Muscle of arm (tissue), 12 donors: Measurements from ENCODE around the gene FABP3. TPM values are rescaled to one million over a fixed set of nuclear protein-coding genes. Genes with fewer than 3 reads are reported as not detected.
"Not testable (repeated sequence)": the region's sequence is repeated elsewhere in the genome, so short reads cannot be mapped to it uniquely, and the experiment has no call there.

ENCODE experiments used
- DNase-seq: peaks from one replicate; pipeline ENCODE4 v3.0.0-alpha.2; 2013
- polyA plus RNA-seq, 12 donors: library from polyadenylated mRNA; unstranded; fragments of 120-200 nt; gene quantifications; one replicate each; pipeline ENCODE4 v1.2.1, GENCODE V29; 2013; ENCODE audit not compliant: insufficient read length in 12 of 12

The FABP3 gene
- polyA plus RNA-seq, 12 donors: 96.3 to 205 (median 159) TPM; not detected in 1

DNA sequence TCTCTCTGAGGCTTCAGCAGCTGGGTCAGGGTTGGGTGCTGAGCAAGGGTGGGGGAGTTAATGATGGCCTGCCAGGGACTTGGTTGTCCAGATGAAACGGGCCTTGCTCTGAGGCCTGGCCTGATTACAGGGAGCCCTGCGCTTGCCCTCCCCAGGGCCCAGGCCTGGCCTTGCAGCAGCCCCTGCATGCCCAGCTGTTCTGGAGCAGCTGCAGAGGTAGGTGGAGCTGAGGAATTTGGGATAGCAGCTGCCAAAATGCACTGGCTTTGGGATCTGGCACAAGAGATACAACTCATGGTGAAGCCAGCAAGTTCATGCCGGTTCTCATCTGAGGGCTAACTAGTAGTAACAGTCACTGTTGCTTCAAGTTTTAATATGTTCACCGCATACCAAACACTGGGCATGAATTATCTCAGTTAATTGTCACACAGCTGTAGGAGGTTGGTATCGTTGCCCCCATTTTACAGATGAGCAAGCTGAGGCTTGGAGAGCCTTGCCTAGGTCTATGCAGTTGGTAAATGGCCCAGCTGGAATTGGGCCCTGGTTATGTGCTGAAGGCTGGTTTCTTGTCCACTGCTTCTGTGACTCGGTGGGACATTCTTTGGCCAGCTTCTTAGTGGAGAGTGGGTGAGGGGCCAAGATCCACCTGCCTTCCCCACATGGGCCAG is 32.8 kb upstream of the FABP3 start:
- peak; percentile 44 for DNase-seq

DNA sequence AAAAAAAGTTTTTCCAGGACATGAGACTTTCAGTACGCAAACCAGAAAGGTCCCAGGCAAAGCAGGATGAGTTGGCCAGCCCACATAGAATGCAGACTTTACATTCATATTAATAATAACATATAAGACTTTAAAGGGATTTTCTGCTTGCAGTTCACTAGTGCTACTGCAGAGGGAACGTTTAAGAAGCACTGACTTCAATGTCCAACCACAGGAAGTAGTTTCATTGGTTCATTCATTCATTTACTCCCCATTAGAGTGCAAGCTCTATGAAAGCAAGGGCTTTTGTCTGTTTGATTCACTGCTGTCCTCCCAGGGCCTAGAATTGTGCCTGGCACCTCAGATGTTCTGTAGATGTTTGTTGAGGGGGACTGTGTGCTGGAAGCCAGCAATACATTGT is 28.4 kb upstream of the FABP3 start:
- no peak for DNase-seq

DNA sequence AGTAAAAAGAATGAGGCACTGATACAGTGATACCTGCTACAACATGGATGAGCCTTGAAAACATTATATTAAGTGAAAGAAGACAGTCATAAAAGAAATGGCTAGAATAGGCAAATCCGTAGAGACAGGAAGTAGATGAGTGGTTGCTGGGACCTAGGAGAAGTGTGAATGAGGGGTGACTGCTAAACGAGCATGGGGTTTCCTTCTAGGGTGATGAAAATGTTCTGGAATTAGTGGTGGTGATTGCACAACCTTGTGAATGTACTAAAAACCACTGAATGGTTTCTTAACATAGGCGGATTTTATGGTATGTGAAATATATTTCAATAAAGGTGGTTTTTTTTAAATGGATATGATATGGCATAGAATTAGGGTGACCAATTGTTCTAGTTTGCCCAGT is 27.5 kb upstream of the FABP3 start:
- DNase-seq: no peak

DNA sequence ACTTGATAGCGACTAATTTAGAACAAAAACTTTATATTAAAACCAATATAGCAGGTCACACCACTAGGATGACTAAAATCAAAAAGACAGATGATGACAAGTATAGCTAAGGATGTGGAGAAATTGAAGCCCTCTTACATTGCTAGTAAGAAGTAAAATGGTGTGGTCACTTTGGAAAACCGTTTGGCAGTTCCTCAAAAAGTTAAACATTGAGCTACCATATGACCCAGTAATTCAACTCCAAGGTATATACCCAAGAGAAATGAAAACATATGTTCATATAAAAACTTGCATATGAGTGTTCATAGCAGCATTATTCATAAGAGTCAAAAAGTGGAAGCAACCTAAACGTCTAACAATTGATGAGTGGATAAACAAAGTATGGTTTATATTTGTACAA is 27.1 kb upstream of the FABP3 start:
- no peak for DNase-seq

DNA sequence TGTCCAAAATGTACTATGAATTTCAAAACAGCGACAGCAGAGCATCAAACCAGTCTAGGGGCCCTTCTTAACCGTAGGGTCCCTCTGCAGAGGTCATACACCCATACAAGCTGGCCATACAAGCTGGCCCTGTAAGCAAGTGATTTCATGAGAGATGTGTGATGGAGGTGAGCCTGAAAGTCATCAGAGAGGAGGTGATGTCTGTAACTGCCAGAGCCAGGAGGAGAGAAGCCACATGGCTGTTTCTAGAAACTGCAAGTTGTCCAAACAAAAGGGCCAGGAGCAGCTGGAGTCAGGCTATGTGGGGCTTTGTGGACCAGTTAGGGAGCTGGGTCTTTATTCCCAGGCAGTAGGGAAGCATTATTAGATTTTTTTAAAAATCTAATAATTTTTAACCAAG is 25.4 kb upstream of the FABP3 start:
- no peak for DNase-seq

DNA sequence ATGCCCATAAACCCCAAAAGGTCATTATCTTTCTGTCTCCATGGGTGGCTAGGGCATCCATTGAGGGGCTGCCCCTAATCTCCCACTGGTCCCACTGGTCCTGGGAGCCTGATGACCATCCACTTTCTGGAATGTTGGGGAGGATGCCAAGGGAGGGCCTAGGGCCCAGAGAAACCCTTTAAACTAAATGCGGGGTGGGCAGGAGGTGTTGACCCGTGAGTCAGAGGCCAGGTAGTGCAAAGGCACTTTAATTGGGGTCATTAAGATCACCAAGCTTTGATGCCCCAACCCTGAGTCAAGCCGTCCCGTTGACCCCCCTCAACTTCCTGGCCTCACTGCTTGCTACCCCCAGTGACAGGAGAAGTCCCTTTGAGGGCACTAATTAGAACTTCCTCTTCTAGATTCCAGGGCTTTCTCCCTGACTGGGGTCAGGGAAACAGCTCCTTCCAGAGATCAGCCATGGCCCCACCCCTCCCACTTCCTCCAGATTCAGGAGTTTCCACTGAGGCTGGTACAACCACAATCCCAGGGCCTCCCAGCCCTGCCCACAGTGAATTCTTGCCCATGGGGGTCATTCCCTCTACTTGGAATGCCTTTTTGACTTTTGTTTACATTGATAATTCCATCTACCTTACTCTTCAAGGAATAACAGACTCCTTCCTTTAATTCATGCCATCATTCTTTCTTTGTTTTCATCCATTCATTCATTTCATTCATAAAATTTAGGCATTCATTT is 24.7 kb upstream of the FABP3 start:
- DNase-seq: no peak

DNA sequence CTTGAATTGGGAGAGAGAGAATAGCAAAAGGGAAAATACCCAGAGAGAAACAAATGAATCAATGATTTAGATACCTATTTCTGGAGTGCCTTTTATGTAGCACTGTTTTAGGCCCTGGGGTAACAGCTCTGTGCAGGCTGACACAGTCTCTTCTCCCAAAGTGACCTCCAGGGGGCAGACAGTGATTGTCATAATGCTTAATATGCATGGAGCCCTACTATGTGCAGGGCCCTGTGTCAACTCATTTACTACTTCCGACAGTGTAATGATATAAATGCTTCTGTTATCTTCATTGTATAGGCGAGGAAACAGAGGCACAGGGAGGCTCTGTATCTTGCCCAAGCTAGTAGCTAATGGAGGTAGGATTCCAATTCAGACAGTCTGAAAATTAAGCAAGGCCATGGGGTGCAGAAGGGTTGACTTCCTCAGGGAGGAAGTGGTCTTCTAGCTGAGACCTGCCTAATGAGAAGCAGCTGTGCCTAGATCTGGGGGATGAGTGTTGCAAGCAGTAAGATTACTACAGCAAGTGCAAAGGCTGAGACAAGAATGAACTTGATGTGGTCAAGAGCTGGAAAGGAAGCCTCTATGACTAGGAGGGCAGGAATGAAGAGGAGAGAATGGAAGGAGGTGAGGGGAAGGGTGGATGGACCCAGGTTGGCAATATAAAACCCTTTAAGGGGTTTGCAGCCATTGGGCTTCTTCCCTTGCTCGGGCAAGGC is 23.9 kb upstream of the FABP3 start:
- no peak for DNase-seq

DNA sequence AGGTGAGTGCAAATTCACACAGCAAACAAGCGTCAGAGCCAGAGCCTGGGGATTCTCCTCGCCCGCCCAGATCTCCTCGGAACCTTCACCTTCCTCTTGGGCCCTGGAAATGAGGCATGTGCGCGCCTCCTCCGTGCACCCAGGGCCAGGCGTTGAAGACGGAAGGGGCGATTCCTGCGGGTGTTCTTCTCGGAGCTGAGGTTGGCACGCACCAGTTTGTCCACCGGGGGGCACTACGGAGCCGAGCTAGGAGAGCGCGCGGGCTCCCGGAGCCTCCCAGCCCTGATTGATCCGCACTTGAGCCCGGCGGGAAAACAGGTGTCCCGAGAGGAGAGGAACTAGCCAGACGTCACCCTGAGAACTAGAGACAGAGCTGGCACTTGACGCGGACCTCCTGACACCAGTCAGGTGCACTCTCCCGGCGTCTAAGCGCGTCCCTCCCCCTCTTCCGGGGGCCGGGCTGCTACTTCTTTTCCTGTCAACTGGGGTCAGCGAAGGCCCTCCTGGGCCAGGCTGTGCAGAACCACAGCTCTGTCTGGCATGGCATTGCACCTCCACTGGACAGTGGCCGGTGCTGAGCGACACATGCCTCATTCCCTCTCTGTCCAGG is 21.8 kb upstream of the FABP3 start:
- DNase-seq: peak; percentile 76

DNA sequence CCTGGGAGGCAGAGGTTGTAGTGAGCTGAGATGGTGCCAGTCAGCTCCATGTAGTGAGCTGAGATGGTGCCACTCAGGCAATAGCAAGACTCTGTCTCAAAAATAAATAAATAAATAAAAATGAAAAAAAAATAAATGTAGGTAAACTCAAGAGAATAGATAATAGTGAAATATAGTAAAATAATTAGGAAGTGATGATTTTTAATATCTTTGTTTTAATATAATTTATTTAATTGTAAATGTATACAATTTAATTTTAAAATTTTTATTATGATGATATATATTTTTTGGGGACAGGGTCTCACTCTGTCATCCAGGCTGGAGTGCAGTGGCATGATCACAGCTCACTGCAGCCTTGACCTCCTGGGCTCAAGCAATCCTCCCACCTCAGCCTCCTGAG is 20.6 kb upstream of the FABP3 start:
- no peak for DNase-seq

DNA sequence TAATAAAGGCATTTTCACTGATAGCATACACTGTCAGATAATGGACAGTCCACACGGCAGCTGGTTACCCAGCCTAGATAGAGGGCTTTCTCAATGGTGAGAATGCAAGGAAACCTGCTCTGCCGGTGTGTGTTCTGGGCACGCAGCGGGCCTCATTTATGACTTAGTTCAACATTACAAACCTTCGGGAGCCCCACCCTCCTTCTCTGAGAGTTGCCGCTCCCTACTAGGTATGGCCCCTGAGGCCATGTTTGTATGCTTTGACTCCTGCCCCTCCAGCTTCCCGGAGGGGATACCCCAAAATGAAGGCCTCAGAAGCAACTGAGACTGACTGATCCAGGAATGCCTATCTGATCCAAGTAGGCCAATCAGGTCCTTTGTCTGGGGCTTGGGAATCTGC is 17.2 kb upstream of the FABP3 start:
- no peak for DNase-seq

DNA sequence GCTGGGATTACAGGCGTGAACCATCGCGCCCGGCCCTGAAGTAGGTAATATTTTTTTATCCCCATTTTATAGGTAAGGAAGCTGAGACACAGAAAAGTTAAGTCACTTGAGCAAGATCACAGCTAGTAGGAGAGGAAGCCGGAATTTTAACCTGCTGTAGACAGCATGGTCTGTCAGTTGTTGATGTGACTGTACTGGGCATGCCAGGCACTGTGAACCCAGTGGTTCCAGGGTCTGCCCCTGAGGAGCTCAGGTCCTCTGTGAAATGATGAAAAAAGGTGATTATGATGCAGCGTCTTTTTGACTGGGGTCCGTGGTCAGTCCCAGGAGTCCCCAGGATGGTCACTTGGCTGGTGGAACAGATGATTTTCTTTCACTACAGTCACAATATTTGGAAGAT is 16.7 kb upstream of the FABP3 start:
- no peak for DNase-seq

DNA sequence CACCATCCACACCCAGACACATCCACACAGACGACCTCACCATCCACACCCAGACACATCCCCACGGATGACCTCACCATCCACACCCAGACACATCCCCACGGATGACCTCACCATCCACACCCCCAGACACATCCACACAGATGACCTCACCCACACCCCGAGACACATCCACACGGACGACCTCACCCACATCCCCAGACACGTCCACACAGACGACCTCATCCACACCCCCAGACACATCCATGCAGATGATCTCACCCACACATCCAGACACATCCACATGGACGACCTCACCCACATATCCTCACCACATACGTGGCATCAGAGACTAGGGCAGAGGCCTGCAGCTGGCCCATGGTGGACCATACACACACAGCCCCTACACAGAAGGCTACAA is 14.7 kb upstream of the FABP3 start:
- no peak for DNase-seq

DNA sequence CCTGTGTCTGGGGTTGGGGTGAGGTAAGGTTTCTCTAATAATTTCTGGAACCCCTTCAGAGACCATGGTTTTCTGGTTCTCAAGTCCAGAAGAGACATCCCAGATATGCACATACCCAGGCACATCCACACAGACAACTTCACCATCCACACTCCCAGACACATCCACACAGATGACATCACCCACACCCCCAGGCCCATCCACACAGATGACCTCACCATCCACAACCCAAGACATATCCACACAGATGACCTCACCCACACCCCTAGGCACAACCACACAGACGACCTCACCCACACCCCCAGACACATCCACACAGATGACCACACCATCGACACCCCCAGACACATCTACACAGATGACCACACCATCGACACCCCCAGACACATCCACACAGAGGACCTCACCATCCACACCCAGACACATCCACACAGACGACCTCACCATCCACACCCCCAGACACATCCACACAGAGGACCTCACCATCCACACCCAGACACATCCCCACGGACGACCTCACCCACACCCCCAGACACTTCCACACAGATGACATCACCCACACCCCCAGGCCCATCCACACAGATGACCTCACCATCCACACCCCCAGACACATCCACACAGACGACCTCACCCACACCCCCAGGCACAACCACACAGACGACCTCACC is 13.8 kb upstream of the FABP3 start:
- not testable (repeated sequence) for DNase-seq

DNA sequence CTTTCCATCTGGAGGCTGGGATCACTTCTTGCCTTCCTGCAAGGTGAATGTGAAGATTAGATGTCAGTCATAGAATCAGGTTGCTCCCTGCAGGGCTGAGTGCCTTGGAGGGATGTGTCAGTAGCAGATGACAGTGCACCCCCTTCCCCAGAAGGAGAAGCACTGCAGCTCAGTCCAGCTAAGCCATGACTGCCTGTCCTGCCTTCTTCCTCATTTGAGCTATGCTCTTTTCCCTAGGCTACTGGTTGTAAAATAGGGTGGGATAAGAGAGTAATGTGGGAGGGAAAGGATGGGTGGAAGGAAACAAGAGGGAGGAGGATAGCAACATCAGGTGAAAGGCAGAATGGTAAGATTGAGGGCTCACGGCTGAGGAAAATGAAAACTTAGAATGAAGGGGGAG is 11.1 kb upstream of the FABP3 start:
- DNase-seq: no peak

DNA sequence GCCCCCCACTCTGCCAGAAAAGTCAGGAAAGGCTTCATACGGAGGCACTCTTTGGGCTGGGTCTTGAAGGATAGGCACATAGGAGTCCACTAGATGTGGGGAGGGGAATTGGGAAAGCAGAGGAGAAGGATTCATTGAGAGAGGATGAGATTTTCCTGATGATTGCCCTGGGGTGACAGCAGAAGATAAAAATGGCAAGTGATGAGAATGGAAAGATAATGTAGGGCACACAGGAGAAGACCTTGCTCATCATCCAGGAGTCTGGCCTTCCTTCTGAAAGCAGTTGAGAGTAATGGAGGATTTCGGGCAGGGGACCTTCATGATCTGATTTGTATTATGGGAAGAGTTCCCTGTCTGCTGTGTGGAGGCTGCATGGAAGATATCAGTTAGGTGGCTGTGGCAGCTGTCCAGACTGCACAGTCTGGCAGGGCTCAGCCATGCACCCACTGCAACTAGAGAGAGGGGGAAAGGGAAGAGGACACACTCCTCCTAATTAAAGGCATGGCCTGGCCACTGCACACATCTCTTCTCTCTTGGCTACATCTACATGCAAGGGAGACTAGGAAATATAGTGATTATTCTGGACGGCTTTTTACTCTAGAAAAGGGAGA is 9.6 kb upstream of the FABP3 start:
- no peak for DNase-seq

DNA sequence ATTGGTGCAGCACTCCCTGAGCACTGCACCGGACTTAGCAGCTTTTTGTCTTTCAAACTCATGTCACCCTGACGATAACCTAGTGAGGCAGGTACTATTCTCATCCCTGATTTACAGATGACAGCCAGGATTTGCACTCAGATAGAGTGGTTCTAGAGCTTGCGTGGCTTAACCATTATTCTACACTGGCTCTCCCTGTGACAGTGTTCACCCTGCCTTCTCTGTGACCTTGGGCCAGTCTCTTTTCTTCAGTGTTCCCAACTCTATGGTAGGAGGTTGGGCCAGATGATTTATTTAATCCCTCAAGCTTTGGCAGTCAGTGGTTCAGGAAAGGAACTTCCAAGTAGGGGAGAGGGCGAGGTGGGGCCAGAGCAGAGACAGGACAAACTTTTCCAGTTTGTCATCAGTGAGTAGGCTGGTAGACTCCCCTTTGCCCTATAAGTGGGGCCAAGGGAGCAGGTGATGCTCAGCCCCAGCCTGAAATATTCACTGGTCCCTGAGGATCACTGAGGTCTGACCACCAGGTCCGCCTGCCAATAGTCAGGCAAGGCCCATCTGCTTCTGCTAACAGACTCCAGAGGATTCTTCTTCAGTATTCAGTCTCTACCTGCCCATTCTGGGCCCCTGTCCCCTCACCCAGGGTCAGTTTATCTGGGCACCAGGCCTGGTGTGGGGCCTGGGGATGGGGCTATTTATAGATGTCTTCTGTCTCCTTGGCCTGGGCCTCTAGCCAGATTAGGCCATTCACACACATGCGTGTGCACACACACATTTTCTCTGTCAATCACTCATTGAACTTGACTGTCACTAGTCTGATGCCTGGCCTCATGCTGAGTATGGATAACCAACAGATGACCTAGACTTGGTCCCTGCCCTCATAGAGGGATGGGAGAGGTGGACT is 8.8 kb upstream of the FABP3 start:
- no peak for DNase-seq

DNA sequence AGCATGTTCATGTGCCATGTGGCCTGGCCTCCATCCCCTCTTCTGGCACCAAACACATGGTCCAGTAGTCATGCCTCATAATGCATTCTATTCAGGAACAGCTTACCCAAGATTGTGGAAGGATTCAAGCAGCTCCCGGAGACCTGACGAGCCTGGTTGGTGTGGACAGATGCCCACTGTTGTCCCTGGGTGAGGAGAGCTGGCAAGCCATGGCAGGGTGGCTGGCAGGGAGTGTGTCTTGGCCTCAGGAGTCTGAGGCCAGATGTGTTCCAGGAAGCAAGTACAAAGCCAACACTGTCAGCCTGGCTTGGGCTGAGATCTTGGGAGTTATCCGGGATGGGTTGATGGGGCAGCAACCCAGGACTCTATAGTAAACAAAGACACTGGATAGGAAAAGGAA is 7.3 kb upstream of the FABP3 start:
- no peak for DNase-seq

DNA sequence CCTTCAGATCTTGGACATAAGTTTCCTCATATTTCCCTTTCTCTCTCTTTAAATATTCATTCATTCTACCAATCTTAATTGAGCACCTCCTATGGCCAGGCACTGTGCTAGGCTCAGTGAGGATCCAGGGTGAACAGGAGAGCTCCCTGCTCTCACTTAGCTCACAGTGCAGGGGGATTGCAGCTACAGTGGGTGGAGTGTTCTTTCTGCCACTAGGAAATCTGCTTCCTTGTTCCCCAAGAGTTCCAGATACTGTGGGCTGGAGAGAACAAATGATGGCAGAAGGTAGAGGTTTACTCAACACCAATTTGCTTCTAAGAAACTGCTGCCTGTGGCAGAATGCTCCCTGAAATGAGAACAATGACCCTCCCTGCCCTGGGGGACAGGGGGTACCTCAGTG is 5.1 kb upstream of the FABP3 start:
- DNase-seq: no peak

DNA sequence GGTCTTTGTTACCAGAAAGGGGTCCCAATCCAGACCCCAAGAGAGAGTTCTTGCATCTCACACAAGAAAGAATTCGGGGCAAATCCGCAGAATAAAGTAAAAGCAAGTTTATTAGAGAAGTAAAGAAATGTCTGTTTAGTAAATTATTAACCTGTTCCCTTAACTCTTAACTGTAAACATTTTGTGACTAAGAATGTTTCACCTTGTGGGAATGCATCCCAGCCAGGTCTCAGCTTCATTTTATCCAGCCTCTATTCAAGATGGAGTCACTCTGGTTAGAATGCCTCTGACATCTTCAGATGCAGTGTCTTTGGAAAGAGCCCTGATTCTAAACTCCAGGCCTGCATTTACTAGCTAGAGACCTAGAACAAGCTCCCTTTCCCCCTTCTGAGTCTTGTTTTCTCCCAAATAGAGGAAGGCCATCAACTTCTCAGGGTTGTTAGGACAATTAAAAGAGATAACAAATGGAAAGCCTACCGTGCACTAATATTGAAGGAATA is 4.5 kb upstream of the FABP3 start:
- DNase-seq: no peak

DNA sequence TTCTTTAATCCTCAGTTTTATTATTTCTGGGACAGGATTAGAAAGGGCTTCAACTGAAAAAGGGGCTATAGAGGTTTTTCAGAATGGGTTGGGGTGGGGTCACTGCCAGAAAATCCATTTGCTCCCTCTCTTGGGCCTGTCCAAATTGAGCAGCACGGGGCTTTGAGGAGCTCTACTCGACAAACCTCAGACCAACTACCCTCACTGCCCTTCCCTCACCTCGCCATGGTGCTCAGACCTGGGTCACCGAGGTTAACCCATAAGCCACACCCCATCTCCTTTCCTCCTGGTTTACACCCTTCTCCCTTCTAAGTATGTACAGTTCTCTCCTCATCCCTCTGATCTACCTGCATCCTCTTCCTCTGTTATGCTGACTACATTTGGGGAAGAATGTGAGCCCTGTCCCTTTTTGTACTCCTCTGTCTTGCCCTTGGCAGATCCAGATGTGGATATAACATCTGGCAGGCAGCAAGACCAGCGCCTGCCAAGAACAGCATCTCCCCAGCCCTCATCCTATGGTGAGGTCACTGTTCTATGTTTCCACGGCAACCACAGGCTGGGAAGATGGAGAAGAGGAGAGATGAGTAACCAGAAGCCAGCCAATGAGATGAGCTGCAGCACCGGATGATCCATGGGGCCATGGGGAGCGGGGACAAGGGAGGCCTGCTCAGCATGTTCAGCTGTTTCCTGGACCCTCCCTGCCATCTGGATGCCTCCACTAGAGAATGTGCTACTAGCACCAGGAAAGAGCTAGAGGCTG is 3.7 kb upstream of the FABP3 start:
- DNase-seq: peak; percentile 91
